HFFc6 (cell line): ENCODE data around the gene TOPAZ1. TPM values are rescaled to one million over a fixed set of nuclear protein-coding genes. Genes with fewer than 3 reads are reported as not detected.

Experiments
- DNase-seq: peaks from one replicate; pipeline ENCODE4 v3.0.0-alpha.2; 2018
- H3K27ac Mint-ChIP-seq: 2 replicates; pipeline ENCODE4 v1.8.0; 2020; ENCODE audit warnings: mild to moderate bottlenecking, mixed read lengths
- H3K27me3 Mint-ChIP-seq: 2 replicates; pipeline ENCODE4 v1.8.0; 2021; ENCODE audit warnings: mild to moderate bottlenecking, moderate library complexity, mixed read lengths; ENCODE audit not compliant: insufficient read depth
- H3K36me3 Mint-ChIP-seq: 2 replicates; pipeline ENCODE4 v1.8.0; 2021; ENCODE audit warnings: low read depth, mixed read lengths
- H3K4me1 Mint-ChIP-seq: 2 replicates; pipeline ENCODE4 v1.8.0; 2020; ENCODE audit warnings: low read depth, mixed read lengths
- H3K4me3 Mint-ChIP-seq: 2 replicates; pipeline ENCODE4 v1.8.0; 2020; ENCODE audit warnings: mild to moderate bottlenecking, moderate library complexity, mixed read lengths
- H3K9me3 Mint-ChIP-seq: 2 replicates; pipeline ENCODE4 v1.8.0; 2020; ENCODE audit warnings: mild to moderate bottlenecking, mixed read lengths
- CTCF ChIP-seq: fragments of 200-600 bp; sonication (generic); IDR thresholded peaks from 2 replicates; pipeline ENCODE4 v1.5.0; 2021; ENCODE audit warnings: antibody characterized with exemption, mild to moderate bottlenecking
- total RNA-seq, 6 experiments: library from RNA; stranded (reverse); fragmentation: NEBNext Ultra II Directional; extraction: Animal tissue kit (Norgen Biotek cat#: 25700); gene quantifications; 2 replicates in 1 of 6; 3 replicates in 5 of 6; pipeline ENCODE4 v1.2.3, GENCODE V29; 2021

The TOPAZ1 gene
- total RNA-seq, 6 experiments from 2014 or later: not detected

- Mint-ChIP-seq H3K9me3 (no peaks in the 10 kb centered on the region), H3K36me3 (0 out of 2 replicates have a peak, but pooled peaks cover 5% of the 10 kb centered on the region), H3K27ac (peak within 1 kb of the TSS; percentile 91), H3K27me3 (peaks cover 6% of the 10 kb centered on the region), H3K4me3 (peak within 1 kb of the TSS; percentile 100), H3K4me1 (peaks cover 47% of the 10 kb centered on the region)
- TF ChIP-seq CTCF: no peak
- peak; percentile 97 for DNase-seq
Measured at GRCh38 chr3:44338010-44338827, 96.5 kb downstream of the TOPAZ1 start, which contains the start of gene TCAIM. TCAIM (plus strand) TSS chr3:44338766; CDS start chr3:44354783, 16,017 bp downstream.

GRCh38 chr3:44338828-44339127 is 97.1 kb downstream of the TOPAZ1 start:
- H3K27ac Mint-ChIP-seq: peak overlapping the region; percentile 91
- H3K9me3 Mint-ChIP-seq: no peaks in the 10 kb centered on the region
- no peak for TF ChIP-seq CTCF
- peak overlapping the region; percentile 100 for H3K4me3 Mint-ChIP-seq
- no peak for DNase-seq
- H3K27me3 Mint-ChIP-seq: peaks cover 3% of the 10 kb centered on the region
- H3K36me3 Mint-ChIP-seq: 0 out of 2 replicates have a peak, but pooled peaks cover 5% of the 10 kb centered on the region
- peaks cover 47% of the 10 kb centered on the region for H3K4me1 Mint-ChIP-seq

- Mint-ChIP-seq H3K36me3 (0 out of 2 replicates have a peak, but pooled peaks cover 5% of the 10 kb centered on the region), H3K9me3 (no peaks in the 10 kb centered on the region), H3K27ac (peak overlapping the region; percentile 91), H3K4me3 (peak overlapping the region; percentile 100), H3K27me3 (peaks cover under 1% of the 10 kb centered on the region), H3K4me1 (peaks cover 47% of the 10 kb centered on the region)
- DNase-seq: no peak
- no peak for TF ChIP-seq CTCF
Measured at GRCh38 chr3:44339181-44340057, 97.7 kb downstream of the TOPAZ1 start.

- Mint-ChIP-seq H3K4me3 (peak overlapping the region; percentile 100), H3K27ac (no peak overlapping the region; the same call in 1 of the 2 replicates), H3K36me3 (0 out of 2 replicates have a peak, but pooled peaks cover 5% of the 10 kb centered on the region), H3K9me3 (no peaks in the 10 kb centered on the region), H3K4me1 (peaks cover 47% of the 10 kb centered on the region), H3K27me3 (no peaks in the 10 kb centered on the region; the same call in 1 of the 2 replicates)
- DNase-seq: no peak
- TF ChIP-seq CTCF: no peak
Measured at GRCh38 chr3:44340058-44340395, 98.3 kb downstream of the TOPAZ1 start.

- H3K27me3 Mint-ChIP-seq: no peaks in the 10 kb centered on the region; the same call in 1 of the 2 replicates
- peak; percentile 56 for DNase-seq
- peak overlapping the region; percentile 36 for H3K4me3 Mint-ChIP-seq
- no peak for TF ChIP-seq CTCF
- peak overlapping the region; percentile 58 for H3K27ac Mint-ChIP-seq
- H3K4me1 Mint-ChIP-seq: peaks cover 44% of the 10 kb centered on the region
- H3K9me3 Mint-ChIP-seq: no peaks in the 10 kb centered on the region
- 0 out of 2 replicates have a peak, but pooled peaks cover 5% of the 10 kb centered on the region for H3K36me3 Mint-ChIP-seq
Measured at GRCh38 chr3:44342176-44342790, 100.6 kb downstream of the TOPAZ1 start.
